HG03342 (cell line): ENCODE measurements around the gene CCDC89.
"Not testable (repeated sequence)": the region's sequence is repeated elsewhere in the genome, so short reads cannot be mapped to it uniquely, and the experiment has no call there.

ENCODE experiments used
- ATAC-seq: cut with Tn5 transposase; IDR thresholded peaks from one replicate; pipeline ENCODE4 v1.9.1; 2021; ENCODE audit warnings: mild to moderate bottlenecking, moderate library complexity; ENCODE audit not compliant: unreplicated experiment

Gene CCDC89

DNA sequence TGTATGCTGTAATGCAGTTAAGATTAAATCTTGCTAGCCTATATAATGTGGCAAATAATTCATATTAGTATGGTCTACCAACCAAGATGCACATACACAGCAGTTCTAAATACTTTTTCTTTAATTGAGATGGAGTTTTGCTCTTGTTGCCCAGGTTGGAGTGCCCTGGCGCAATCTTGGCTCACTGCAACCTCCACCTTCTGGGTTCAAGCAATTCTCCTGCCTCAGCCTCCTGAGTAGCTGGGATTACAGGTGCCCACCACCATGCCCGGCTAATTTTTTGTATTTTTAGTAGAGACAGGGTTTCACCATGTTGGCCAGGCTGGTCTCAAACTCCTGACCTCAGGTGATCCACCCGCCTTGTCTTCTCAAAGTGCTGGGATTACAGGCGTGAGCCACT lies 31.7 kb downstream of the CCDC89 start:
- not testable (repeated sequence) for ATAC-seq

- no peak for ATAC-seq
Measured at GRCh38 chr11:85652786-85653447, 33.1 kb downstream of the CCDC89 start.

GRCh38 chr11:85651118-85651517 lies 34.9 kb downstream of the CCDC89 start:
- ATAC-seq = no peak

GRCh38 chr11:85647604-85648299 lies 38.2 kb downstream of the CCDC89 start, which contains the start of gene TMEM126A:
TMEM126A (plus strand) TSS chr11:85647967; CDS start chr11:85650256, 2,289 bp downstream.
- peak; percentile 99 for ATAC-seq

DNA sequence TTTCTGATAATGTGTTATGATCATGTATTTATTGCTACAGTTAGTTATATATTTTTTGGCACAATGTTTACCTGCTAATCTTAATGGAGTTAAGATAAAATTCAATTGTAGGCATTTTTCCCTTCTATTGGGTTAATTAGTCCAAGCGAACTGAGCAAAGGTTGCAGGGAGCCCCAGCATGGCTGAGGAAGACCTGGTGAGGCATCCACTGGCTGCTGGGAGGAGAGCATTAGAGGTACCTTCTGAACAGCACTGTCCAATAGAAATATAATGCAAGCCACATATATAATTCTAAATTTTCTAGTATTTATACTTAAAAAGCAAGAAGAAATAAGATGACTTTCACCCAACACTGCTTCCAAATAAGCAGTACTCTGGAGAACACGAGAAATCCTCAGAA lies 38.9 kb downstream of the CCDC89 start:
- ATAC-seq = no peak

DNA sequence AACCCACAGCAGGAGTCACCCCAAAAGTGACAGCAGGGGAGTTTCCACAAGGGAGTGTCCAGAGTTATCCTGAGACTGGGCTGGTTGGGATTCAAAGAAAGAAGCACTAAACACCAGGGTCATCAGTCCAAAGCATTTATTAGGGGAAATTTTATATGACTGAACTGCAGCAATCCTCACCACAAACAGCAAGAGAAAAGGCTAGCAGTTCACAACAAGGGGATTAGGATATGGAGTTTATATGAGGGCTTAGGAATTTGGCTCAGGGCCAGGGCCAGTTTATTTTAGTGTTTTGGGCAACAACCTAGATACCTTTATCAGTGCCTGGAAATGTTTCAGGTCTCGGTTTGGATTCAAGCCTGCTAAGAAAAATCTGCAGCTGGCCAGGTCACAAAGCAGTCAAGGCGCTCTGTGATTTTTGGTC lies 42.8 kb downstream of the CCDC89 start:
- ATAC-seq = no peak

- ATAC-seq = no peak
Measured at GRCh38 chr11:85634747-85635146, 51.2 kb downstream of the CCDC89 start.
